Occipital lobe (tissue), 2 donors: ENCODE results near the gene BMP7. TPM values are rescaled to one million over a fixed set of nuclear protein-coding genes. Genes with fewer than 3 reads are reported as not detected.
"Not testable (repeated sequence)": the region's sequence is repeated elsewhere in the genome, so short reads cannot be mapped to it uniquely, and the experiment has no call there.

Experiments
- DNase-seq: peaks from one replicate; lab custom pipeline; 2025; lab: John Stamatoyannopoulos, UW
- total RNA-seq: library from RNA; depleted of rRNA; stranded (reverse); fragments of >200 nt; gene quantifications from one replicate; pipeline ENCODE4 v1.2.3, GENCODE V29; 2014

The BMP7 gene
- total RNA-seq, 1 donor from 2014 or later: 8.7 TPM

DNA sequence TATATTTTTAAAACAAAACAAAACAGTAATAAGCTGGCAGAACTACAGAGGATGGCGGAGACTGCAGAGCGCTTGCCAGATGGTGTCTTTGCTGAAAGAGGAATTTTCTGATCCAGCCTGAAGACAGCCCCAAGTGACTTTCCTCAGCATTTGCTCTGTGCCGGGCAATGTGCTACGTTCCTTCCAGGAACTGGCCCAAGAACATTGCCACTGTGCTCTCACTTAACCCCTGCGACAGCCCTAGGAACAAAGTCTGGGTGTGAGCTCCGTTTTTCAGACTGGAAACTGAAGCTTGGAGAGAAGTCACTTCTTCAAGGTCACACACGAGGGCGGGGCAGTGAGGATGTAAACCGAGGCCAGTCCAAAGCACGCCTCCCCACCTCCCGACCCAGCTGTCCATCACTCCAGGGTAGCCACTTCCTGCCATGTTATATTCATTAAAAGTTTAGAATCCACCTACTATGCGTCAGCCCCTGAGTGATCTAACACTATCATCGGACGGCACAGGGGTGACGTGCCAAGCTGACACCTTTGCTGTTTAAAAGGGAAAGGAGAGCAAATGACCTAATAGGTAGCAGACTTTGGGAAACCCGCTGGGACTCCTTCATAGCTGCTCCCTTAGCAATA, 22.3 kb upstream of the BMP7 start:
- no peak for DNase-seq

DNA sequence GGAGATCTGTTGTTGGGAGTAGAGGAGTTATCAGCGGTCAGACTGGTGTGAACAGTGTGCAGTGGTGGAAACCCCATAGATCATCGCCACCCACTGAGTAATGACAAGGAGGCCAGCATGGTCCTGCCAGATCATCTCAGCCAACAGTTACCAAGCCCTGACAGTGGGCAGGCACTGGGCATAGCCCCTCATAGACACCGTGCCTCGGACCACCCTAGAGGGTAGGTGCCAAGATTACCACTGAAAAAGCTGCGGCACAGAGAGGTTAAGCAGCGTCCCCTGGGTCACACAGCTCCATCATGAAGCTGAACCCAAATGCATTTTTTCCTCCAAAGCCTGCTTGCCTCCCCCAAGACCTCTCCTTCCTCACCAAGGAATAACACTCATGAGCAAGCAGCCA, 21.5 kb upstream of the BMP7 start:
- DNase-seq: no peak

GRCh38 chr20:57287007-57287880, 20.8 kb upstream of the BMP7 start:
- DNase-seq: no peak

DNA sequence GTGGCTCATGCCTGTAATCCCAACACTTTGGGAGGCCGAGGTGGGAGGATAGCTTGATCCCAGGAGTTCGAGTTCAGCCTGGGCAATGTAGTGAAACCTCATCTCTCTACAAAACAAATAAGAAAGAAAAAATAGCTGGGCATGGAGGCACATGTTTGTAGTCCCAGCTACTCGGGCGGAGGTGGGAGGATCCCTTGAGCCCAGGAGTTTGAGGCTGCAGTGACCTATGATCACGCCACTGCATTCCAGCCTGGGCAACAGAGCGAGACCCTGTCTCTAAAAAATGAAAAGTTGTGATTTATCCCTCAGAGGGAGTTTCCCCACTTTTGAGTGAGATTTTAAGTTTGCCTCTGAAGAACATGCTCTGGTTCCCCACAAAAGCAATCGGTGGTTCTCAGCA, 17.4 kb upstream of the BMP7 start:
- no peak for DNase-seq

GRCh38 chr20:57282670-57283361, 16.4 kb upstream of the BMP7 start:
- DNase-seq: no peak

GRCh38 chr20:57281900-57282299, 15.5 kb upstream of the BMP7 start:
- no peak for DNase-seq

DNA sequence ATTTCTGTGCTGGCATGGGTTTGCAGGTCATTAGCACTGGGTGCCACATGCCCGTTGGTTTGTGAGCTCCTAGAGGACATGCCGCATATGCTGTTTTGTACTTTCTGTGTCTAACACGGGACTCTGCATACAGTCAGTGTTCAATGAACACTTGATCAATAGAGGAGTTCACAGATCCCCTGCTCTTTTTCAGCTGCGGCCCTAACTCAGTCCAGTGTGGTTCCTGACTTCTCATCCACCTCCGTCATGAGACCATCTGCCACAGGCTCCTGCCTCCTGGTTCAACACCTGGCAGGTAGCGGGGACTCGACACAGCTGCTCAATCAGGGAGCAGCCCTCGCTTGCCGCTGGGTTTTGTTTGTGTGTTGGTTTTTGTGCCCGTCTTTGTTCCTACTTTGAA, 13.8 kb upstream of the BMP7 start:
- DNase-seq: no peak

DNA sequence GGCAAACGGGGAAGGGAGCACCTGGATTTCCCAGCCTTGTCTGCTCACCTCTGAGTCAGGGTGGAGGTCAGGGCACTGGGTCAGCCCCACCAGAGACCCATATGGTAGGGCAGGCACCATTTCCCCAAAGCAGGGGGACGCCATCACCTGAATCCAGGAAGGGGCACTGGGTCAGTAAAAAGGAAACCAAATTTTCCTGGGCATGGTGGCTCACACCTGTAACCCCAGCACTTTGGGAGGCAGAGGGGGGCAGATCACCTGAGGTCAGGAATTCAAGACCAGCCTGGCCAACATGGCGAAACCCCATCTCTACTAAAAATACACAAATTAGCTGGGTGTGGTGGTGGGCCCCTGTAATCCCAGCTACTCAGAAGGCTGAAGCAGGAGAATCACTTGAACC, 13.1 kb upstream of the BMP7 start:
- DNase-seq: not testable (repeated sequence)

DNA sequence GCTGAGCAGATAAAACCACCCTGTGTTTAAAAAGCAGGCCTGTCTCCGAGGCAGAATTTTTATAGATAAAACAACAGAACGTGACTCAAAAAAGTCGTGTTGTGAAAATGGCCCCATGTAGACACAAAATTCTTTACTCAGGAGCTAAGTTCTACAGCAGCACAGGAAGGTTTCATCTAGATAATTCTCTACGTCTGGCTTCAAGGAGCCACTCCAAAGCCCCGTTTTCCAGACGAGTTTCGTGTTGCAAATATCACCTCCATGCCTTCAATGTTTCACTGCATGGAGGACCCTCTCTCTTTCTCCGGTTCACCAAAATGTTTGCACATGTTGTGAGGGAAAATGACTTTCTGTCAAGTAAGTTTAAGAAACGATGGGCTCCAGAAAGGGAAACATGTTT, 12.0 kb upstream of the BMP7 start:
- DNase-seq: no peak

- no peak for DNase-seq
These were observed 11.1 kb upstream of the BMP7 start for GRCh38 chr20:57277398-57278105.

GRCh38 chr20:57276221-57276620, 9.8 kb upstream of the BMP7 start:
- DNase-seq: no peak

GRCh38 chr20:57275813-57276212, 9.4 kb upstream of the BMP7 start:
- no peak for DNase-seq

- DNase-seq: no peak
These were observed 8.9 kb upstream of the BMP7 start for GRCh38 chr20:57275334-57275733.

GRCh38 chr20:57274846-57275245, 8.4 kb upstream of the BMP7 start:
- DNase-seq: no peak

GRCh38 chr20:57274299-57274698, 7.9 kb upstream of the BMP7 start:
- DNase-seq: no peak

DNA sequence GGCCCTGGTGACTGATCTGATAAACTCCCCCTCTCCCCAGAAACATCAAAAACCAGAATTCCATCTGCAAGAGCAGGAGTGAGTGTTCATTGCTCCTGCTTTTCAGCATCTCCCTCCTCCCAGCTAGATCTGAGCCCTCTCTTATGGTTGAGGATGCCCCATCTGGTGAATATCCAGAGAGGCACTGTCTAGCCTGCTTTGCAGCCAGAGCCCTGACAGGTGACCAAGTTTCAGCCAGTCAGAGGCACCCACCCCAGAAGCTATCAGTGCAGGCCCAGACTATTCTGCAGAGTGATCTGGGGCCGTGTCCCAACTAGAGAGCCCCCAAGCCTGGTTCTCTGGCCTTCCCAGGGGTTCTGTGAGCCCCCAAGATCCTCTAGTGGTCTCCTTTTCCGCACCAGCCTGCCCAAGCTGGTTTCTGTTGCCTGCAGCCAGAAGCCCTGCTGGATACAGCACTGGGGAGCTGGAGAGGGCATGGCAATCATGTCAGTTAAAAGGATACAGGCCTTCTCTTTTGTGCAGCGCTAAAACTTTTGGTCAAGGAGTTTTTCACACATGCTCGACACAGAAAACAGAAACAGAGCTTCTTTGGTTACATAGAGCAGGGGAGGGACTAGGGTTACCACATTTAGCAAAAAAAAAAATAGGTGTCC, 6.6 kb upstream of the BMP7 start:
- no peak for DNase-seq

GRCh38 chr20:57270204-57270984, 4.0 kb upstream of the BMP7 start:
- DNase-seq: no peak

- DNase-seq: no peak
These were observed 2.9 kb upstream of the BMP7 start for GRCh38 chr20:57269148-57269984.

DNA sequence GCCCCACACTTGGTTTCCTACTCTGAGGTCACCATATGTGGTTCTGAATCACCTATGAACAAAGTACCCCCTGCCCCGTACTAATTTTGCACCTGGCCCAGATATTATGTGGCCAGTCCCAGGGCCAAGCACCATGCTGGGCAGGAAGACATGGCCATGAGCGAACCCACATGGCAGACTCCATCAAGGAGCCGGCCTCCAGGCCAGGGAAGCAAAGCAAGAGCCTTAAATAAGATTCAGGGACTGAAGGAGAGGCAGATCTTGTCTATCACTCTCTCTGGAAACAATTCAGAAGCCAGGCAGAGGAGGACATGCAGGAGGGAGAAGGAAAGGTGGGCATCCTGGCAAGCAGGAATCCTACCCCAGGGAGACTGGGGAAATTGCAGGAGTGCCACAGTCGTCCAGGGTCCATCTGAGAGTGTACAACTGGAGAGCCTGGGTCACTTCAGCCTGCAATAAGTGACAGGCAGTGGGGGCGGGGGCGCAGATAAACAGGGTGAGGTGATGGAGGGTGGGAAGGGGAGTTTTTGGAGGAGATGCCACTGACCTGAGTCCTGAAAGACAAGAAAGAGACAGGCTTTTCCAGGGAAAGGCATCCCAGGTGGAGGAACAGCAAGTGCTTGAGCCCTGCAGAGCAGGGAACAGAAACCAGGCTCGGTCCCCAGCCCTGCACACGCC, 2.1 kb upstream of the BMP7 start:
- DNase-seq: no peak
